ENCODE measurements around the gene C1GALT1C1L. TPM values are rescaled to one million over a fixed set of nuclear protein-coding genes. Genes with fewer than 3 reads are reported as not detected.
"Not testable (repeated sequence)": the region's sequence is repeated elsewhere in the genome, so short reads cannot be mapped to it uniquely, and the experiment has no call there.

C1GALT1C1L gene
- polyA plus RNA-seq, 12 donors = 1.0 to 1.9 (median 1.5) TPM; not detected in 2

DNA sequence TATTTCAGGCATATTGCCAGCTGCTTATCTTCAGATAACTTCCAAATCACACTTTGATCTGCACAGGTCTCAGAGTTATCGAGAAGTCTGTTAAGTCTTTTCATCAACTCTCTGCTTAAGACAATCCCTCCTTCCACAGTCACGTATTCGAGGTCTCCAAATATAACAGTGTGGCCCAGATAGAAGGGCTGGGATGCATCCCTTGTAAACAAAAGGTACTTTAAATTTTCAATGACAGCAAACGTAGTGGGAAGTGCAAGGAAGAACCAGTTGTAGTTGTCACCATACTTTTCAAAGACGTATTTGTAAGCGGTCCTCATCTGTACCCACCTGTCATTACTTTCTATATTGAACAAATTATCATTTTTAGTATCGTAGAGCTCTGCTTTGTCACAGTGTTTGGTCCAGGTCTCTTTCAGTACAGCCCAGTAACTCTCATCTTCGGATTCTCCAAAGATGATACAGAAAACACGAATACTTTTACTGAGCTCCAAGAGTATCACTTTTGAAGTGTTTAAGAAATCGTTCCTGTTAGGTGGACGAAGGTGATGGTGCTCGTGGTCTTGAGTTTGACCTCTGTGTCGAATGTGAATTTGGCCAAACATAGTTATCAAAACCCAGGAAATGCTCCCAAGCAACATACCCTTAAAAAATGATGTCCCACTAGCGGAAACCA, 445 bp downstream of the C1GALT1C1L start:
- DNase-seq = no peak

DNA sequence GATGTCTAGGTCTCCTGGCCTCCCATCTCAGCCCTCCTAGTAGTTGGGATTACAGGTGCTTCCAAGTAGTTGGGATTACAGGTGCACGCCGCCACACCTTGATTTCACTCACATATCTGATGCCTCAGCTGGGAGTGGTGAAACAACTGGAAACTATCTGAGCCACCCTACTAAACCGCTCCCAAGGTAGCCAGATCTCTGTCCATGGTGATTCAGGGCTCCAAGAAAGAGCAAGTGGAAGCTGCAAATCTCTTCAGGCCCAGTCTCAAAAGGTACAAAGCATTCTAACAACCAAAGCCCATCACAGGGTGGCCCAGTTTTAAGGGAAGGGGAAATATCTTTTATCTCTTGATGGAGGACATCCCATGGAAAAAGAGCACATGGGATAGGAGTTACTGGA, 19.0 kb downstream of the C1GALT1C1L start:
- DNase-seq = no peak

DNA sequence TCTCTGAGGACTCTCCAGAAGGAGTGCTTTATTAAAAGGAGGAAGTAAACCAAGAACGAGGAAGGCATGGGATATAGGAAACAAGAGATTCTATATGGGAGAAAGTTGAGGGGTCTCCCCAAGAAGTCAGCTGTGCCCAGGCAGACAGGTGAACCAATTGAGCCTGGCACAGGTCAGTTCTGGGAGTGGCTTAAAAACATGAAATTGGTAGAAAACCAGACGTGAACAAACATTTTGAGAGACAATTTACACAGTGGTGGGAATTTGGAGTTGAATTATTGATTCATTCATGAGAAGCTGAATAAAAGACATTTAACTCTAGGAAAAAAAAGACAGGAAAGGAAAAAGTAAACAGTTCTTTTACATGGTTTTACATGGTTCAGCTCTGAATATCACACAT, 22.7 kb downstream of the C1GALT1C1L start:
- no peak for DNase-seq

DNA sequence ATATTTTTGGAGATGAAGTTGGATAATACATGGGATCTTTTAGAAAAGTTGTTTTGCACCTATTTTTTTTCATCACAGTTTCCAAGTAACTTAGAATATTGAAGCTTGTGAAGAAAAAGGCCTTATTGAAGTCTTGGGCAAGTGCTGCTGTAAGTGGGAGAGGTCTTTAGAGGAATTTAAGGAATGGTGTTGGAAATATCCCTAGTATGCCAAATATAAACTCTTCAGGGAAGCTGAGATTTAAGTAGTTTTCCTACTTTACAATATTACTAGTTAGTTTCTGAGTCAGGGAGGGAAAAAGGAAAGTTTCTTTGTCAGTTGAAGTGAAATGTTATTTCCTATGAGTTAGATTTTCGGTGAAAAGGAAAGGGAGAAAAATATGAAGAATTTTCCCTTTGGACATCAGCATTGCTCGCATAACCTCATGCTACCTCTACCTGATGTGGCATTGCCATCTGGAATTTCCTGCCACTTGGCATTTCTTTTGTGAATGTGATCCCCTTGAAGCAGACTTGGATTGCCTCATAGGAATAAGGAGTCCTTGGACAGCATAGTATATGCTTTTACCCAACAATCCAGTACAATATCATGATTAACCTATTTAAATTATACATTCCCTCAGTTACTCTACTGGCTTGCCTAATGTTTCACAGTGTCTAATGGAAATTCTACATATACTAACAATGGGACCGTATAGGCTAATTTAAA, 27.1 kb downstream of the C1GALT1C1L start:
- DNase-seq = peak; percentile 51

DNA sequence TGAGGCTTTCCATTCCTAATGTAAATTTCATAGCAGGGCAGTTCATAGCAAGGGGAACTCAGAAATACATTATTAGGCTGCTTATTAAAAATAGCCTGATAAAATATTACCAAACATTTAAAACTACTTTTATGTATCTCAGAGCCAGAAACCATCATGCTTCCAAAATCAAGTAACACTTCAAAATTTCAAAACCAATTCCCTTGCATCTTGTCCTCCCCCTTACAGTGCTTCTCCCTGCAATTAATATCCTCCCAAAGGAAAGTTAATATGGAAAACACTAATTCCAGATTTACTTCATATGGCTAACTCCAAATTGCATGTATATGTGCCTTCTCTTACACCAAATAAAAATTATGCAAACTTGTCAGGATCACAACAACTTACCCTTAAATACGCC, 32.5 kb downstream of the C1GALT1C1L start:
- DNase-seq = no peak

DNA sequence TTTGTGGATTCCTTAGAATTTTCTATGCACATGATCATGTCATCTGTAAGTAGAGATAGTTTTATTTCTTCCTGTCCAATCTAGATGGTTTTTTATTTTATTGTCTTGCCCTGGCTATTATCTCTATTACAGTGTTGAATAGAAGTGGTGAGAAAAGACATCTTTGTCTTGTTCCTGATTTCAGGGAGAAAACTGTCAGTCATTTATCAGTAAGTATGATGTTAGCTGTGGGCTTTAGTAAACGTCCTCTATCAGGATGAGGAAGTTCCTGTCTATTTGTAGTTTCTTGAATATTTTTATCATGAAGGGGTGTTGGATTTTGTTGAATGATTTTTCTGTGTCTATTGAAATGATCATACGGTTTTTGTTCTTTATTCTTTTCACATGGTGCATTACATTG, 33.9 kb downstream of the C1GALT1C1L start:
- no peak for DNase-seq

DNA sequence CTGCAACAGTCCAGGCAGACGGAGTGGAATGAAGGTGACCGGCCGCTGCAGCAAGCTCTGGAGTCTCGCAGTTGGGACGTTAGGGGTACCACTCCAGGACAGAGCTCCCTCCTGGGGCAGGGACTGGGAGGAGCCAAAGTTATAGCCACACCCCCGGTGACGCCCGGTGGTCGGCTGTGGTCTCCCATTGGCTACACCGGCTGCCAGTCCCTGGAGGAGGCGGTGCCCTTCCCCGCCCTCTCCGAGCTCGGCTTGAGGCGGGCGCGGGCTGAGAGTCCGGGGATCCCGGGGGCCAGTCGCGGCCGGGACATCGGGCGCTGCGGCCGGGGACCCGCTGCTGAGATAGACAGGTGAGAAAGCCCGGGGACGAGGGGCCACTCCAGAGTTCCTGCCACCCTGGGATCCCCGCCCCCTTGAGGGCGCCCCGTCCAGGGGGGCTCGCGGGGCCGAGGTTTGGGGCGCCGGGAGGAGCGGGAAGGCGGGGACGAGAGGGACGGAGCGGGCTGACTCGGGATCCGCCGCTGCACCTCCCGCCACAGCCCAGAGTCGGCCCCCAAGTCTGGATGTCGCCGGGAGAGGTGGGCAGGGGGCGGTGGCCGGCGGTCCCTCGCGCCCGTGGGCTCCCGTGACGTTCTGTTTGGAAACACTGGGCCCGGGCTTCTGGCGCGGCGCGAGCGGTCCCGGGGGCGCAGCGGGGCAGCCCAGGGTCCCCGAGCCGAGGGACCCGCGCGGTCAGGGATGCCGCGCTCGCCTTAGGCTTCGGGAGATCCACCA, 39.0 kb downstream of the C1GALT1C1L start, which contains the start of gene PLEKHH2:
TSS of gene PLEKHH2 (plus strand) at position 231 of the 774 bp plus-strand sequence. CDS start 7,414 bp downstream, outside the sequence.
- peak; percentile 88 for DNase-seq

DNA sequence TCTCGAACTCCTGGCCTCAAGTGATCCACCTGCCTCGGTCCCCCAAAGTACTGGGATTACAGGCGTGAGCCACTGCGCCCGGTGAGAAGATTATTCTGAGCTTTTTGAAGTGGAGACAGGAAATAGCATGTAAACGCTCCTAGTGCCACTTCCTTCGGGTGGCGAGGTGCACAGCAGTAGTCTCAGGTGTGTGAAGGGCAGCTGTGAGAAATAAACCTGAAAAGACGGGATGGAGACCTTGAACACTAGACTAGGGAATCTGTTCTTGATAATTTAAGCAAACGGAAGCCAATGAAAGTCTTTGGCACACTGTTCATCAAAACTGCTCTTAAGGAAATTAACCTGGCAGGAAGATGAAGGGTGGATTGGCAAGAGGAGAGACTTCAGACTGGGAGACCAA, 39.6 kb downstream of the C1GALT1C1L start:
- DNase-seq = no peak

DNA sequence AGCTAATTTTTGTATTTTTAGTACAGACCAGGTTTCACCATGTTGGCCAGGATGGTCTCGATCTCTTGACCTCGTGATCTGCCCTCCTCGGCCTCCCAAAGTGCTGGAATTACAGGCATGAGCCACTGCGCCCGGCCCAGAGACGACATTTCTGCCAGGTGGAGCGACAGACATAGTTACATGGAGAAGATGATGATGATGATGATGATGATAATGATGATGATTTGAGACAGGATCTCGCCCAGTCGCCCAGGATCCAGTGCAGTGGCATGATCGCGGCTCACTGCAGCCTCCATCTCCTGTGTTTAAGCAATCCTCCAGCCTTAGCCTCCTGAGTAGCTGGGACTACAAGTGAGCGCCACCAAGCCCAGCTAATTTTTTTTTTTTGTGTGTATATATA, 40.1 kb downstream of the C1GALT1C1L start:
- not testable (repeated sequence) for DNase-seq

DNA sequence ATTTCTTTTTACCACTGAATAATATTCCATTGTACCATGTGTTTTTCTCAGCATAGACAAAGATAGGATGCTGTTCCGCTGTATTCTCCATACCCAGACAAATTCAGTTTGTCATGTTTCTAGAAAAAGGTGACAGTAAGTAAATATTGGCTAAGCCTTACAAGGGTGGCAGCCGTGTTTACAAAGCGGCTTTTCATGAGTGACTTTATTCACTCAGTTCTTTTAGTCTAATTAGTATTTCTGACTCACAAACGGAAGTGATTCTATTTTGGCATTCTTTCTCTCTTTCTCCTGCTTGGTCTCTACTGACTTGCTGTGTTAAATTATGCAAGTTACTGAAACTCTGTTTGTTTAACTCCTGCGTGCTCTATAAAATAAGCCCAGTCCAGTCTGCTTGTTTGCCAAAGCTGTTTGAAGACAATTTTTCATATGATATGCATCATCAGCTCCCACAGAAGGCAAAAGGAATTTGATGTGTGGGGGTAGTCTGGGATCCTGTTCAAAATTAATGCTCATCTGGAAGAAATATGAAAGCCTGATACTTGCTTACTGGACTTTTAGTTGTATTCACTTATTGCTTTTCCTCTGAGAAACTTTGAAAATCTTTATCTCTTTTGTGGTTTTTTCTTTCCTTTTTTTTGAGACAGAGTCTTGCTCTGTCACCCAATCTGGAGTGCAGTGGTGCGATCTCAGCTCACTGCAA, 41.5 kb downstream of the C1GALT1C1L start:
- DNase-seq = peak; percentile 57

DNA sequence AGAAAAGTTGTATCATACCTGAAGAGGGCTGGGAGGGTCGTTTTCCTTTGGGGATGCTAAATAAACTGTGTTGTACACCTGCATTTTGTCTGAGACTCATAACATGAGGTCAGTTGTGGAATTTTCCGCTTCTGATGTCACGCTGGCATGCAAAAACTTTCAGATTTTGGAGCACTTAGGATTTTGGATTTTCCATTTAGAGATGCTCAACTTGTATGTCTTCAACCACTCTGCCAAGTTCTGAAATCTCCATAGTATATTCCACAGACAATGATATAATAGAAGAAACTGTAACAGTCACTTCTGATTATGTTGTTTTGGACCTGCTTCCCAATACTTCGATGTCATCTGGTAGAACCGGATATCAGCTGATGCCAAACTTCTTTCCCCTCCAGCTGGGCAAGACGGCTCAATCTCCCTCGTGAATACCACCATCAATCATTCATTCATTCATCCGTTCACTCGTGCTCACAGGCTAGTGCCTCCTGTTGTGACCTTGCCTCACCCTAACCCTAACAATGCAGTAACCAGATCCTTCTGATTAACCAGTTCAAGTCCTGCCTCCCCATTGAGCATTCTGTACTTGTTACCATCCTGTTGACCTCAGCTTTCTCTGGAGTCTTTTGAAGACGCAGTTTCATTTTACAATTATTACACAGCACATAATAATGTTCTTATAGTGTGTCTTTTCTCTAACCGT, 44.5 kb downstream of the C1GALT1C1L start:
- no peak for DNase-seq

Other genes with a start within 250 kb of the C1GALT1C1L start
- gene THADA, start 80.4 kb downstream of the C1GALT1C1L start, polyA plus RNA-seq (ENCODE audit: insufficient read length in 12 of 12) = 10 to 100 TPM in 11 of 12 donors, not detected in 1; 15.4 to 40.4 (median 21.8) TPM
- gene PLEKHH2, start 39.2 kb downstream of the C1GALT1C1L start, polyA plus RNA-seq (ENCODE audit: insufficient read length in 12 of 12) = 10 to 100 TPM in 3 of 12 donors, 1 to 10 TPM in 8, not detected in 1; 5.3 to 37.4 (median 6.9) TPM
- gene DYNC2LI1, start 97.6 kb upstream of the C1GALT1C1L start, polyA plus RNA-seq (ENCODE audit: insufficient read length in 12 of 12) = 10 to 100 TPM in 11 of 12 donors, not detected in 1; 12.4 to 49.2 (median 22.3) TPM
- gene ABCG5, start 162.4 kb upstream of the C1GALT1C1L start, polyA plus RNA-seq (ENCODE audit: insufficient read length in 12 of 12) = under 1 TPM in 8 of 12 donors, not detected in 4; 0.05 to 0.16 (median 0.10) TPM
- under 1 TPM in 9 of 12 donors, not detected in 3; 0.01 to 0.19 (median 0.08) TPM for gene ABCG8, start 162.5 kb upstream of the C1GALT1C1L start, polyA plus RNA-seq (ENCODE audit: insufficient read length in 12 of 12)

Measured in muscle of arm (tissue), 12 donors.